ENCODE data around the gene ITIH1. TPM values are rescaled to one million over a fixed set of nuclear protein-coding genes. Genes with fewer than 3 reads are reported as not detected.

The ITIH1 gene
- total and polyA plus RNA-seq, 2 of the 4 experiments (the other 2 are of a cell fraction): not detected

- H3K4me3 ChIP-seq (ENCODE audit: insufficient read depth, low read depth, low read length): no peak overlapping the region
- no peak overlapping the region for H3K14ac ChIP-seq (replicated peaks; ENCODE audit: low read depth, low read length)
- no peaks in the 10 kb centered on the region for H3K36me3 ChIP-seq (ENCODE audit: control insufficient read depth, insufficient read depth, low read length)
- H3K18ac ChIP-seq (ENCODE audit: low read depth, low read length): no peak overlapping the region
- in situ Hi-C loops (cut with MboI; ENCODE audit: low sequenced_read_pairs) (no loop called here), intact Hi-C loops (cut with micrococcal nuclease) (loop anchor here (1.0 kb wide), 1 partner anchor 77 kb away; no protein-coding TSS in a partner anchor), dilution Hi-C loops (cut with HindIII; ENCODE audit: low sequenced_read_pairs, unreplicated experiment) (no loop called here)
- ChIA-PET CTCF (interaction anchor here (0.5 to 1.0 kb wide), 2 partner anchors 22 to 274 kb away, joined by 3 read pairs; no protein-coding TSS in a partner anchor), POLR2A (ENCODE audit: unreplicated experiment) (no interaction called here)
- no peak overlapping the region for H3K9ac ChIP-seq (ENCODE audit: low read depth, low read length)
- H3K4me1 ChIP-seq (ENCODE audit: control insufficient read depth, insufficient read depth, low read length): no peaks in the 10 kb centered on the region
- H3K56ac ChIP-seq (ENCODE audit: extremely low read depth, insufficient read depth, low read length): no peak overlapping the region
- H4K91ac ChIP-seq (ENCODE audit: insufficient read depth, low read depth, low read length): no peak overlapping the region
- no peak overlapping the region for H4K5ac ChIP-seq (ENCODE audit: low read depth, low read length)
- no peak overlapping the region for H4K8ac ChIP-seq (ENCODE audit: low read depth in 2 of 2, low read length in 2 of 2)
- no peak overlapping the region for H2AFZ ChIP-seq (replicated peaks; ENCODE audit: low read length, poor library complexity)
- H3K9me1 ChIP-seq (ENCODE audit: insufficient read depth, low read length): no peaks in the 10 kb centered on the region
- no peak overlapping the region for H2BK120ac ChIP-seq (ENCODE audit: low read depth, low read length)
- no peaks in the 10 kb centered on the region for H3K9me3 ChIP-seq (ENCODE audit: control insufficient read depth, insufficient read depth, low read length)
- 29% methylated on average over 1 of the region's 2 CpGs; no CpG with 5 or more reads in 1 of the 2 experiments for WGBS, 2 experiments (ENCODE audit: extremely low coverage in 2 of 2, insufficient read length in 1 of 2)
- ATAC-seq (ENCODE audit: low read depth) (no peak), DNase-seq (no peak)
- H2BK20ac ChIP-seq (ENCODE audit: low read depth, low read length): no peak overlapping the region
- peaks cover 2% of the 10 kb centered on the region; the same call in 1 of the 2 replicates for H3K27me3 ChIP-seq (ENCODE audit: control insufficient read depth, insufficient read depth, low read length)
- no TSS peak for BruUV-seq (replicated peaks)
- H2AK5ac ChIP-seq (ENCODE audit: low read depth, low read length): no peak overlapping the region
- no peak overlapping the region for H3K23ac ChIP-seq (ENCODE audit: low read depth, low read length)
- H2AK9ac ChIP-seq (replicated peaks; ENCODE audit: low read depth, low read length, poor library complexity): peak overlapping the region; percentile 9
- H3K27ac ChIP-seq (ENCODE audit: insufficient read depth, low read length): no peak overlapping the region
- no peak overlapping the region for H2BK15ac ChIP-seq (ENCODE audit: low read depth, low read length)
- no peak overlapping the region for H3K4me2 ChIP-seq (ENCODE audit: low read depth, low read length)
- no peak overlapping the region for H2BK5ac ChIP-seq (ENCODE audit: low read depth, low read length, poor library complexity, severe bottlenecking)
- TF ChIP-seq RAD21 (IDR thresholded peaks at IDR 0.05; ENCODE audit: low read length) (no peak), CHD1 (IDR thresholded peaks at IDR 0.05; ENCODE audit: low read depth, low read length) (no peak), MAZ (IDR thresholded peaks at IDR 0.05; ENCODE audit: borderline replicate concordance, low read depth, low read length) (no peak), RFX5 (IDR thresholded peaks at IDR 0.05; ENCODE audit: low read depth, low read length) (no peak), RCOR1 (IDR thresholded peaks at IDR 0.05; ENCODE audit: insufficient replicate concordance, low read length) (no peak), FOS (IDR thresholded peaks at IDR 0.05; ENCODE audit: low read depth, low read length) (no peak), BHLHE40 (IDR thresholded peaks at IDR 0.05; ENCODE audit: low read depth, low read length) (no peak), SMC3 (IDR thresholded peaks at IDR 0.05; ENCODE audit: low read depth, low read length) (no peak), POLR2A (IDR thresholded peaks at IDR 0.05; ENCODE audit: low read depth, low read length) (no peak), NFE2L2 (IDR thresholded peaks at IDR 0.05; ENCODE audit: low read depth, low read length) (no peak), MXI1 (IDR thresholded peaks at IDR 0.05; ENCODE audit: borderline replicate concordance, low read depth, low read length) (no peak), CEBPB (IDR thresholded peaks at IDR 0.05; ENCODE audit: low read depth, low read length) (no peak), MAFK (IDR thresholded peaks at IDR 0.05; ENCODE audit: low read depth, low read length) (no peak)
- TF ChIP-seq, protein P1, sequence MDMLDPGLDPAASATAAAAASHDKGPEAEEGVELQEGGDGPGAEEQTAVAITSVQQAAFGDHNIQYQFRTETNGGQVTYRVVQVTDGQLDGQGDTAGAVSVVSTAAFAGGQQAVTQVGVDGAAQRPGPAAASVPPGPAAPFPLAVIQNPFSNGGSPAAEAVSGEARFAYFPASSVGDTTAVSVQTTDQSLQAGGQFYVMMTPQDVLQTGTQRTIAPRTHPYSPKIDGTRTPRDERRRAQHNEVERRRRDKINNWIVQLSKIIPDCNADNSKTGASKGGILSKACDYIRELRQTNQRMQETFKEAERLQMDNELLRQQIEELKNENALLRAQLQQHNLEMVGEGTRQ (IDR thresholded peaks at IDR 0.05; ENCODE audit: low read depth, low read length): no peak
- TF ChIP-seq, protein P2, sequence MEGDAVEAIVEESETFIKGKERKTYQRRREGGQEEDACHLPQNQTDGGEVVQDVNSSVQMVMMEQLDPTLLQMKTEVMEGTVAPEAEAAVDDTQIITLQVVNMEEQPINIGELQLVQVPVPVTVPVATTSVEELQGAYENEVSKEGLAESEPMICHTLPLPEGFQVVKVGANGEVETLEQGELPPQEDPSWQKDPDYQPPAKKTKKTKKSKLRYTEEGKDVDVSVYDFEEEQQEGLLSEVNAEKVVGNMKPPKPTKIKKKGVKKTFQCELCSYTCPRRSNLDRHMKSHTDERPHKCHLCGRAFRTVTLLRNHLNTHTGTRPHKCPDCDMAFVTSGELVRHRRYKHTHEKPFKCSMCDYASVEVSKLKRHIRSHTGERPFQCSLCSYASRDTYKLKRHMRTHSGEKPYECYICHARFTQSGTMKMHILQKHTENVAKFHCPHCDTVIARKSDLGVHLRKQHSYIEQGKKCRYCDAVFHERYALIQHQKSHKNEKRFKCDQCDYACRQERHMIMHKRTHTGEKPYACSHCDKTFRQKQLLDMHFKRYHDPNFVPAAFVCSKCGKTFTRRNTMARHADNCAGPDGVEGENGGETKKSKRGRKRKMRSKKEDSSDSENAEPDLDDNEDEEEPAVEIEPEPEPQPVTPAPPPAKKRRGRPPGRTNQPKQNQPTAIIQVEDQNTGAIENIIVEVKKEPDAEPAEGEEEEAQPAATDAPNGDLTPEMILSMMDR (conservative IDR thresholded peaks at IDR 0.05; ENCODE audit: low read depth, low read length): no peak
- TF ChIP-seq, protein P3, sequence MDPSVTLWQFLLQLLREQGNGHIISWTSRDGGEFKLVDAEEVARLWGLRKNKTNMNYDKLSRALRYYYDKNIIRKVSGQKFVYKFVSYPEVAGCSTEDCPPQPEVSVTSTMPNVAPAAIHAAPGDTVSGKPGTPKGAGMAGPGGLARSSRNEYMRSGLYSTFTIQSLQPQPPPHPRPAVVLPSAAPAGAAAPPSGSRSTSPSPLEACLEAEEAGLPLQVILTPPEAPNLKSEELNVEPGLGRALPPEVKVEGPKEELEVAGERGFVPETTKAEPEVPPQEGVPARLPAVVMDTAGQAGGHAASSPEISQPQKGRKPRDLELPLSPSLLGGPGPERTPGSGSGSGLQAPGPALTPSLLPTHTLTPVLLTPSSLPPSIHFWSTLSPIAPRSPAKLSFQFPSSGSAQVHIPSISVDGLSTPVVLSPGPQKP (IDR thresholded peaks at IDR 0.05; ENCODE audit: borderline replicate concordance, low read depth, low read length): no peak
- no peak overlapping the region for H3K4ac ChIP-seq (ENCODE audit: low read depth, low read length)
- no peaks in the 10 kb centered on the region for H4K20me1 ChIP-seq (ENCODE audit: insufficient read depth, low read length)
- no peaks in the 10 kb centered on the region for H3K79me1 ChIP-seq (ENCODE audit: low read depth in 1 of 2, low read length in 2 of 2)
Measured at GRCh38 chr3:52819936-52820335, 42.5 kb downstream of the ITIH1 start.

All from IMR-90 (cell line).